ENCODE results near the gene STK25. TPM values are rescaled to one million over a fixed set of nuclear protein-coding genes. Genes with fewer than 3 reads are reported as not detected.
"Not testable (repeated sequence)": the region's sequence is repeated elsewhere in the genome, so short reads cannot be mapped to it uniquely, and the experiment has no call there.

STK25 gene
- polyA plus RNA-seq, 3 donors from 2014 or later: 104 to 146 (median 105) TPM

GRCh38 chr2:241534293-241534692 lies 25.9 kb upstream of the STK25 start:
- no peak for DNase-seq
- Mint-ChIP-seq H3K9me3 (peaks cover 0 to 1% (median 0%) of the 10 kb centered on the region in 6 donors), H3K4me1 (no peaks in the 10 kb centered on the region), H3K27me3 (ENCODE audit: low read depth in 3 of 3) (peaks cover 0 to 4% (median 0%) of the 10 kb centered on the region in 3 donors), H3K4me3 (no peak overlapping the region), H3K36me3 (no peaks in the 10 kb centered on the region), H3K27ac (no peak overlapping the region)

- H3K36me3 Mint-ChIP-seq: no peaks in the 10 kb centered on the region
- H3K27me3 Mint-ChIP-seq (ENCODE audit: low read depth in 3 of 3): peaks cover 0 to 4% (median 3%) of the 10 kb centered on the region in 3 donors
- DNase-seq: no peak
- no peak overlapping the region for H3K4me3 Mint-ChIP-seq
- H3K9me3 Mint-ChIP-seq: peaks cover 0 to 1% (median 0%) of the 10 kb centered on the region in 6 donors
- no peak overlapping the region for H3K27ac Mint-ChIP-seq
- H3K4me1 Mint-ChIP-seq: no peaks in the 10 kb centered on the region
Measured at GRCh38 chr2:241532733-241533601, 24.6 kb upstream of the STK25 start.

- peaks cover 0 to 4% (median 3%) of the 10 kb centered on the region in 3 donors for H3K27me3 Mint-ChIP-seq (ENCODE audit: low read depth in 3 of 3)
- DNase-seq: no peak
- H3K4me1 Mint-ChIP-seq: no peaks in the 10 kb centered on the region
- H3K27ac Mint-ChIP-seq: no peak overlapping the region
- H3K4me3 Mint-ChIP-seq: no peak overlapping the region
- peaks cover 0 to 1% (median 0%) of the 10 kb centered on the region in 6 donors for H3K9me3 Mint-ChIP-seq
- H3K36me3 Mint-ChIP-seq: no peaks in the 10 kb centered on the region
Measured at GRCh38 chr2:241532168-241532567, 23.8 kb upstream of the STK25 start.

- no peak overlapping the region for H3K27ac Mint-ChIP-seq
- DNase-seq: no peak
- peaks cover 0 to 3% (median under 1%) of the 10 kb centered on the region in 6 donors for H3K9me3 Mint-ChIP-seq
- no peak overlapping the region for H3K4me3 Mint-ChIP-seq
- H3K4me1 Mint-ChIP-seq: no peaks in the 10 kb centered on the region
- H3K36me3 Mint-ChIP-seq: peaks cover 0 to 3% (median under 1%) of the 10 kb centered on the region in 3 donors
- H3K27me3 Mint-ChIP-seq (ENCODE audit: low read depth in 3 of 3): peaks cover 1 to 6% (median 3%) of the 10 kb centered on the region in 3 donors
Measured at GRCh38 chr2:241531161-241531722, 22.9 kb upstream of the STK25 start.

- Mint-ChIP-seq H3K36me3 (peaks cover 0 to 5% (median 3%) of the 10 kb centered on the region in 3 donors), H3K9me3 (peaks cover 0 to 6% (median 2%) of the 10 kb centered on the region in 6 donors), H3K27ac (no peak overlapping the region), H3K27me3 (ENCODE audit: low read depth in 3 of 3) (peaks cover 1 to 7% (median 5%) of the 10 kb centered on the region in 3 donors), H3K4me1 (no peaks in the 10 kb centered on the region), H3K4me3 (no peak overlapping the region)
- no peak for DNase-seq
Measured at GRCh38 chr2:241530571-241530970, 22.2 kb upstream of the STK25 start.

GRCh38 chr2:241525818-241526780 lies 17.7 kb upstream of the STK25 start:
- not testable (repeated sequence) for H3K9me3 Mint-ChIP-seq; DNase-seq; H3K27ac Mint-ChIP-seq; H3K36me3 Mint-ChIP-seq; H3K4me3 Mint-ChIP-seq; H3K27me3 Mint-ChIP-seq (ENCODE audit: low read depth in 3 of 3); H3K4me1 Mint-ChIP-seq

GRCh38 chr2:241522477-241522876 lies 14.1 kb upstream of the STK25 start:
- Mint-ChIP-seq H3K4me1 (peaks cover 10 to 11% of the 10 kb centered on the region in 2 donors), H3K4me3 (no peak overlapping the region), H3K27ac (no peak overlapping the region), H3K27me3 (ENCODE audit: low read depth in 3 of 3) (peaks cover 1 to 10% (median 5%) of the 10 kb centered on the region in 3 donors), H3K36me3 (peaks cover 0 to 5% (median 3%) of the 10 kb centered on the region in 3 donors), H3K9me3 (peaks cover 0 to 6% (median 2%) of the 10 kb centered on the region in 6 donors)
- no peak for DNase-seq

- Mint-ChIP-seq H3K4me3 (no peak overlapping the region), H3K36me3 (no peaks in the 10 kb centered on the region), H3K9me3 (no peaks in the 10 kb centered on the region), H3K4me1 (peaks cover 24 to 31% of the 10 kb centered on the region in 2 donors), H3K27me3 (ENCODE audit: low read depth in 3 of 3) (peaks cover 2 to 9% (median 2%) of the 10 kb centered on the region in 3 donors), H3K27ac (no peak overlapping the region)
- DNase-seq: no peak
Measured at GRCh38 chr2:241519669-241520068, 11.3 kb upstream of the STK25 start.

GRCh38 chr2:241517297-241517696 lies 8.9 kb upstream of the STK25 start:
- H3K9me3 Mint-ChIP-seq: no peaks in the 10 kb centered on the region
- peak overlapping the region in 4 of 6 donors; percentile 21 to 61 (median 28) for H3K27ac Mint-ChIP-seq
- peaks cover 24 to 33% of the 10 kb centered on the region in 2 donors for H3K4me1 Mint-ChIP-seq
- H3K27me3 Mint-ChIP-seq (ENCODE audit: low read depth in 3 of 3): peaks cover 2 to 9% (median 2%) of the 10 kb centered on the region in 3 donors
- H3K4me3 Mint-ChIP-seq: peak overlapping the region in 1 of 5 donors; percentile 3
- H3K36me3 Mint-ChIP-seq: no peaks in the 10 kb centered on the region
- no peak for DNase-seq

- Mint-ChIP-seq H3K4me1 (peaks cover 24 to 33% of the 10 kb centered on the region in 2 donors), H3K27ac (peak overlapping the region in 2 of 6 donors; percentile 19 to 72), H3K27me3 (ENCODE audit: low read depth in 3 of 3) (peaks cover 0 to 8% (median 2%) of the 10 kb centered on the region in 3 donors), H3K9me3 (peaks cover 0 to 3% (median 0%) of the 10 kb centered on the region in 6 donors), H3K4me3 (no peak overlapping the region), H3K36me3 (no peaks in the 10 kb centered on the region)
- DNase-seq: no peak
Measured at GRCh38 chr2:241516520-241516965, 8.2 kb upstream of the STK25 start.

- Mint-ChIP-seq H3K36me3 (no peaks in the 10 kb centered on the region), H3K27me3 (ENCODE audit: low read depth in 3 of 3) (peaks cover 0 to 5% (median 2%) of the 10 kb centered on the region in 3 donors), H3K4me3 (peak overlapping the region in 4 of 5 donors; percentile 21 to 62 (median 47)), H3K27ac (peak overlapping the region; percentile 51 to 90 (median 78)), H3K9me3 (peaks cover 0 to 3% (median 0%) of the 10 kb centered on the region in 6 donors), H3K4me1 (peaks cover 16 to 25% of the 10 kb centered on the region in 2 donors)
- DNase-seq: peak in 2 of 3 donors; percentile 15 to 28
Measured at GRCh38 chr2:241514986-241515737, 6.8 kb upstream of the STK25 start.

- DNase-seq: no peak
- Mint-ChIP-seq H3K27me3 (ENCODE audit: low read depth in 3 of 3) (peaks cover 0 to 5% (median 2%) of the 10 kb centered on the region in 3 donors), H3K27ac (peak overlapping the region in 5 of 6 donors; percentile 38 to 80 (median 72)), H3K9me3 (peaks cover 0 to 3% (median 0%) of the 10 kb centered on the region in 6 donors), H3K4me1 (peaks cover 19 to 28% of the 10 kb centered on the region in 2 donors), H3K36me3 (no peaks in the 10 kb centered on the region), H3K4me3 (no peak overlapping the region)
Measured at GRCh38 chr2:241514553-241514952, 6.2 kb upstream of the STK25 start.
